KG1 (cell line): ENCODE data around the gene FBXO41.
A peak's percentile ranks its signal among the peaks of the same experiment; 100 is the strongest.

Source experiments
- DNase-seq: peaks from one replicate; lab custom pipeline; 2025; lab: John Stamatoyannopoulos, UW

FBXO41 gene

DNA sequence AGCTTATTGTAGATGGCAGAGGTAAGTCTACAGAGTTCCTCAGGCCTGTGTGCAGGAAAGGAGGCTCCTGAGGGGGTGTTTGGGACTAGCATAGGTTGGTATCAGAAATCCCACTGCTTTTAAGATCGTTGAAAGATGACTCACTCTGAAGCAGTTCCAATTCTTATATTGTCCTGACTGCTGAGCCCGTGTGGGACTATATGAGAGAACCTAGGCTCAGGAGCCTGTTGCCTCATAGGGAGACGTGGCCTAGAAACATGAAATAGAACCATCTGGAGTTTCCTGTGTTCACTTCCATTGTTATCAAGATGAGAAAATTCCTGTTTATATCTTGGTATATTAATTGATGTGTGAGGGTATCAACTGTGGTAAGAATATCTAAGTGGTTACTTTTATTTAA is 44.5 kb downstream of the FBXO41 start:
- DNase-seq = no peak

DNA sequence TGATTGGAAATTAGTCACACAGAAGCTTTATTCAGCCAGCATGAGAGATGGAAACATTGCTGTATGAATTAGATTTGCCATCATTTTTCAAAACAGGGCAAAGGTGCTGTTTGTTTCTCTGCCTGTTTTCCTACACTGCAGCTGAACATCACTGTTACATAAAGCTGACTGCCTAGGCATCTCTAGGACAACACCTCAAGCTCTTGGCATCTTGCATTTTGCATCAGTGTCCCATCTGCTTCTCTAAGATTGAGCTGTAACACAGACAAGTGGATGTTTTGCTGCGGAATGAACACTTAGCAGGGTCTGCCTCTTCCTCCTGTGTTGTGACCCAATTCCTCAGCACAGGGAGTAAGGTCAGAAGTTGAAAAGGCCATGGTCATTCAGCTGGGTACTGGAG is 45.3 kb downstream of the FBXO41 start:
- DNase-seq = no peak

DNA sequence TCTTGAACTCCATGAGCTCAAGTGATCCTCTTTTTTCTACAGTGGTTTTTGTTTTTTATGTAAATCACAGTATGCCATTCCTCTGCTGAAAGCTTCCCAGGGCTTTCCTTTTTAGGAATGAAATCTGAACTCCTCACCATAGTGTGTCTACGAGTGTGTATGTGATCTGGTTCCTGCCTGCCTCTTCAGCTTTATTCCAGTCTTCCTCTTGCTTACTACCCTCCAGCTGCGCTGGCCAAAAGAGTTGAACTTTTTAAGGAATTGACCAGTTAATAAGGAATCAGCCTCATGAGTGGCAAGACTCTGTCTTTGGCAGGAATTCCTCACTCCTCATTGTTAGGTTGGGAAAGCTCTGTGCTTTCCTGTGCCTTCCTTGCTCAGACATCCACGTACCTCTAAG is 46.1 kb downstream of the FBXO41 start:
- no peak for DNase-seq

DNA sequence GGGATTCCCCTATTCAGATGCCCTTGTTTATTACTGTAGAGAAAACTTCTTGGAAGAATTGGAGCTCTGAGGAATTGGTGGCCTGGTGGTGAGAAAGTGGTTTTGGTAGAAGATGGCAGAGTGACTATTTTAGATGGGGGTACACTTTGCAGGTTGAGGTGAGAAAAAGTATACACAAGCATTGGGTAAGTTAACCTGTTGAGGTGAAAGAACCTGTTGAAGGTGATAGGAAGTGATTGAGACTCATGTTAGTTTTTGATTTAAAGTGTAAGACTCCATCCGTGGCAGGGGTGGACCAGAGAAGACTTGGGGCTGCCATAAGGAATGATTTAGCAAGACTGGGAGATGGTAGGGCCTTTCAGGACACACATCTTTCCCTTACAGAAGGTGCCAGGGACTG is 47.1 kb downstream of the FBXO41 start:
- no peak for DNase-seq

DNA sequence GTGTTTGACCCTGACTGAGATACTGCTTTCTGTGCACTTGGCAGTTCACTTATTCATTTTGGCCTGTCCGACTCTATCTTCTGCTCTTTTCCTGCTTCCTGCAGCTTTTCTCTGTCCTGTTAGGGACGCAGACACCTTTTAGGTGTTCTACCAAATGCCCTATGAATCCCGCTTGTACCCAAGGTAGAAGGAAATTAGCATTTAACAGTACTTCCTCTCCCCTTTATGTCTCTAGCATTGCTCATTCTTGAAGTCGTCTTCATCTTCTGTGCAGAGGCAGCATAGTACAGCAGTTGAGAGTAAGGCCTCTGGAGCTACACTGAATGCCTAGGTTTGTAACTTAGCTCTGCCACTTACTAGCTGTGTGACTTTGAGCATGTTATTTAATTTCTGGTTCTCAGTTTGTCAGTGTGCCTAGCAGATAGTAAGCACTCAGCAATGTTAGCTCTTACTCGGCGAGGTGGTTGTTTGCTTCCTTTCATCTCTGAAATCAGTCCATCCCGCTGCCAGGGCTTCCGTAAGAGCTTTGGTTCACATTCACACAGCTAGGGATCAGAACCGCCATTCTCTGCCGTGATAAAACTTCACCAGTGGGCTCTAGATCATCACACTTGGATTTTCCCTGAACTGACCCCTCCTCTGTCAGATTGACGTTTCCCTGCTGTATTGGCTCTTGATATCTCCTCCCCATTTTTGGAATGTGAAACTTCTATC is 48.8 kb downstream of the FBXO41 start:
- no peak for DNase-seq

DNA sequence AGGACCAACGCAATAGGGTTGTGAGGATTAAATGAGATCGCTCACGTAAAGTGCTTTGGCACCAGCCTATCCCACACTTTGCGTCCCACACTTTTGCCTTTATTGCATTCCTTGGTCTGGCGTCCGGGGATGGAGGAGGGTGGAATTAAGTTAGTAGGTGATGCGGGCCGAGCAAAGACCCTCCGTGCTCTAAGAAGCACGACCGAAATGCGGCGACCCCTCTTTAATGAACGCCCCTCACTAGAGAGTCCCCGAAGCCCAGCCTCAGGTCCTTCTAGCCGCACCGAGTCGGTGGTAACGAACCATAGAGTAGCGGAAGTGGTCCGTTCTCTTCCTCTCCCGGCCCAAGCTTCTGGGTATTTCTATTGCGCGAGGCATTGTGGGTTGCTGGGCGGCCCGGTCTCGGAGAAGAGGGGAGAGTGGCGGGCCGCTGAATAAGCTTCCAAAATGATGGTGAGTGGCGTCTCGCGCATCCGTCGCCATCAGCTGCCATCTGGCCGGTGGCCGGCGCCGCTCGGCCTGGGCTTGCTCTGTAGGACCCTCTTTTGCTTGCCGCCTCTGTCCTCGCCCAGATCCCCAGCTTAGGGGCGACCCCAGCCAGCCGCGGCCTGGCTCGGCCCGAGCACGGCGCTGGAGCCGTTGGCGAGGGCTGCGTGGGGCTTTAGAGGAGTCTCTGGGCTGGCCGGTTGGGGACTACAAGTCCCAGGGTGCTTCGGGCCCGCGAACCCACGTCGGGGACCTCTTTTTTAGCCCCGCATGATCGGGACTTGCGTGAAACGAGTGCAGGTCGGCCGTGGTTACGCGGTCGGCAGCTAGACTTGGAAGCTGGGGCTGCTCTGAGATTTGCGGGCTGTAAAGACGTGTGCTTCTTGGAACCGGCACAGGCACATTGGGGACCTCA is 50.1 kb downstream of the FBXO41 start, which contains the start of gene CCT7:
TSS of gene CCT7 (plus strand) at position 377 of the 901 bp plus-strand sequence. CDS start at position 448, 71 bp downstream.
- DNase-seq = peak; percentile 91

DNA sequence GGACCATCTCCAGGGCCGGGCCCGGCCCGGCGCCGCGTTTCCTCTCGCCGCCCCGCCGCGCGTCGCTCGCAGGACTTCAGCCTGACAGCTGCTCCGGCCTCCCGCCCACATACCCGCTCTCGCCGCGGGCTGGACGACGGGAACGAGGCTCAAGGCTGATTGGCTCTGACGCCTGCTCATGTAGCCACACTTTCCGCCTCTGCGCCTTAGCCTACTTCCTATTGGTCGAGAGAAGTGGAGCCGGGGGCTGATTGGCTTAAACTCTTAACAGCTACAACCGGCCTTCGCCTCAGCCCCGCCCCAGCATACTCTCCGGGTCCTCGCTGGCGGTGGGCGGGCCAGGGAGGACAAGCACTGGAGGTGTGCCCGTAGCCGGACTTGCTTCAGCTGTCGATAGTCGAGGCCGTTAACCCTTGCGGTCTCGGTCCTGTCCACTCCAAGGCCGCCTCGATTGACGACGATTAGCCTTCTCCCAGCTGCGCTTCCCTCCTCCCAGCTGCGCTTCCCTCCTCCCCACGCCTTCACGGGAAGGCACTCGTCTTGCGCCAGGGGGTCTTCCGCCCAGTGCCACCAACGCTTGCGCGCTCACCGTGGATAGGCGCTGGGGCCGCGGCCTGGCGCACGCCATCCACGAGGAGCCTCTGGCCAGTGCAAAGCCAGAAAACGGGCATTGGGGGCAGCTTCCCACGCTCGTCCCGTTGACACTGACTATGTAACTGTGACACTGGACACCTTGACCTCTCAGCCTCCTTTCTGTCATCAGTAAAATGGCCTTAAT is 50.9 kb downstream of the FBXO41 start, which contains the start of gene PRADC1:
TSS of gene PRADC1 (minus strand) at position 86 of the 778 bp plus-strand sequence. CDS start at position 7, 79 bp downstream.
- peak; percentile 89 for DNase-seq

DNA sequence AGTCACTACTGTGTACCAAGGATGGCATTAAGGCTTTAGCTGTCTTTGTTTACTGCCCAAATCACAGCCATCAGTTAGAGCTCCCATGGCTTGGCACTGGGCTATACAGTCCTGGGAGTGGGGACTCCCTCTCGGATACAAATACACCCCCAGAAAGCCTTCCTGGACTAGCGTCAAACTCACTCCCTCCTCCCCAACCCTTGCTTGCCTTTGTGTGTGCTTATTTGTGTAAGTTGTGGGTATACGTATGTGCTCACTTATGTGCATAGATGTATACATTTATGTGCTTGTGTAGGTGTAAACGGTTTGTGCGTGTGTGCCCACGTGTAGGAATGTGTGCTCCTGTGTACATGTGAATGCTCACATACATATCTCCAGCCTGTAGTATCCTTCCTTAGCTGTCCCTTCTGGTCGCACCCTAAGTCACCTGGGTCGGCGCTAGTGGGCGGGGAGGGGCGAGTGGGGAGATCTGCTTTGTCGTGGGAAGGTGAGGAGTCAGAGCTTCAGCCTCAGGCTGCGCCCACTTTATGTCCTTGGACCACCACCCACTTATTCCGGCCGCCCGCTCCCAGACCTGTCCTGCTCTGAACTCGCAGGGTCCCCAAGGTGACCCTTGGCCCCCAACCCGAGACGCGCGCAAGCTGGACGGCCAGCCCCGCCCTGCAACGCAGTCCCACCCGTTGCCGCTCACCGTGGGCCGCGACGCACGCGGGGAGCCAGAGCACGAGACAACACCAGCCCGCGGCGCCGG is 51.7 kb downstream of the FBXO41 start:
- no peak for DNase-seq

DNA sequence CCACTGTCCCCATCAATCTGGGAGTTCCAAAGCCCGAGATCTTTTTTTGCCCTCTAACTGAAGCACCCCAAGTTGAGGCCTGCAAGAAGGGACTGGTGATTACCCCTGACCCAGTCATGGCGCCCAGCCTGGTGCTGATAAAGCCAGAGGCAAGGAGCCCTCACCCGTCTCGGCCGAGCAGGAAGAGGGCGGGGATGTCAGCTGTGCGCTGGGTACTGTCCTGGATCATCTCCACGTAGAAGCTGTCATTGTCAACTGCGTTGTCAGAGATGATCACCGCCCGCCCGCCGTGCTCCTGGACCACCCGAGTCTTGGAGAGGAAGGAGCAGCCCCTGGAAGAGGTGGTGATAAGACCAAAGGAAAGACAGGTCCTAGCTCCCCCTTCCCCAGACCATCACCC is 55.6 kb downstream of the FBXO41 start:
- DNase-seq = no peak

DNA sequence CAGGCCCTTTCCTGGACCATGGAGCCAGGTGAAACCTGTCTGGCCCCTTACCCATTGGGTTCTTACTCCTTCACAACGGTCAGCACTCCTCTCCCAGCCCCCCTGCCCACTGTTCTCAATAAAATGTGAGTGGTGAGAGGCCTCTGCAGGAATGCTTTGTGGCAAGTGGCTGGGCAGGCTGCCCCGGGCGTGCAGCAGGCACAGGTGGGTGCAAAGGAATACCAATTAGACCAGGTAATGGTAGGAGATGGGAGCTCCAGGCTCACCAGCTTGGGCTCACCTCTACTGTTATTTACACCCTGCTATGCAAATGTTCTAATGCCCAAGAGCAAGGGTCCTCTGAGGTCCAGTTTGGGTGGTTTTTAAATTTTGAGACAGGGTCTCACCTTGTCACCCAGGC is 57.2 kb downstream of the FBXO41 start:
- DNase-seq = no peak

DNA sequence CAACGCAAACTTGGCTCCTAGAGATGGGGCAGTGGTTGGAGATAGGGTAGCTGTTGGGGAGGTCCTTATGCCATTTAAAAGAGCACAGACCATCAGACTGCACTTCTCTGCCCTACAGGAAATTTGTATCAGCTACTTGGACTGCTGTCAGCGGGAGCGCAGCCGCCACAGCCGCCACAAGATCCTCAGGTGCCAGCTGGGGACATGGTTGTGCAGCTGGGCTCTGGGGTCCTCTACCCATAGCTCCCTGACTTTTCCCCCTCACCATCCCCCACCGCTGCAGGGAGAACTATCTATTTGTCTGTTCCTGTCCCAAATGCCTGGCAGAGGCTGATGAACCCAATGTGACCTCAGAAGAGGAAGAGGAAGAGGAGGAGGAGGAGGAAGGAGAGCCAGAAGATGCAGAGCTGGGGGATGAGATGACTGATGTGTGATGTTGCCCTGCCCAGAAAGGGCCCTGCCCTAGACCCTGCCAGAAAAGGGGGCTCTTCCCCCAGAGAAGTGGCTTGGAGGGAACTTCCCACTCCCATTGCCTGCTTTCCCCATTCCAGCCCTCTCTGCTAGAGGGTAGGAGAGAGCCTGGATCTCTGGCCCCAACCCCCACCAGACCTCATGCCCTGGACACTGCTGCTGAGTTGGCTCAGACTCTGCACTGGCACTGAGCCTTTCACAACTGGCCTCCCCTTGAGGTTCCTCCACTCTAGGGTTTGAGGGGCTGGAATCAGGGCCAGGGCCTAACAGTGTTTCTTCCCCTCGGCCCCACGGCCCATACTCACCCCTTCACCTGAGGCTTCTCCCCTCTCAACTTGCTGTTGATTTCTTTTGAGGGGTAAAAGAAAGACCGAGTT is 58.5 kb downstream of the FBXO41 start:
- no peak for DNase-seq

DNA sequence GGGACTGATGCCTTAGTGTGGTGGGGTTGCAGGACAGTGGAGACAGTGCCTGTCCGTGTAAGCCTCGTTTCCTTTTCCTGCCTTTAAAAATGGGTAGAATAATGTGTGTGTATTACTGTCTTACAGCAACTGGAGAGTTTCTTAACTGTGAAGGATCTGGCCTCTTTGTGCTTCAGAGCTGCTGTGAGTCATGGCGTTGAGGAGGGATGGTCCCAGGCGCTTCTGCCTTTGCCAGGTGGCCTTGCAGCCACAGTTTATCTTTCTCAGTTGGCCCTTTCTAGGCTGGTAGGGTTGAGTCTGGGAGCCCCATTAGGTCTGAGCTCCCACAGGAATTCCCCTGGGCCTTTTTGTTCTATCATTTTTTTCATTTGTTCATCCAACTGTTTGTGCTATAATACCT is 60.5 kb downstream of the FBXO41 start:
- DNase-seq = no peak

DNA sequence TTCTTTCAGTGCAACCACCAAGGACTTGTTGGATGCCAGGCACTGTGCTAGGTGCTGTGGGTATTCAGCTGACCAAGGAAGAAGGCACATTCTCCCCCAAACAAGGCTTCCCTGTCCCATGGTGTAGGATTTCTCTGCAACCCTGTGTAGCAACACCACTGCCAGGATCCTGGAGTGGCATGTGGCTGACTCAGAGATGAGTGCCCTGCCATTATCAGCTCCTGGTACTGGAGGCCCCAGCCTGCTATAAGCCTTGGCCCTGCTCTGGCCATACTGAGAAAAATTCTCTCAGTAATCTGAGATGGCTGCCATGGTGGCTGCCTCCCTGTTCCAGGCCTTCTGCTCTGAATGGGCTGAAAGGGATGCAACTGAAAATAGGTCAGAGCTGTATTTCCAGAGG is 66.0 kb downstream of the FBXO41 start:
- no peak for DNase-seq

DNA sequence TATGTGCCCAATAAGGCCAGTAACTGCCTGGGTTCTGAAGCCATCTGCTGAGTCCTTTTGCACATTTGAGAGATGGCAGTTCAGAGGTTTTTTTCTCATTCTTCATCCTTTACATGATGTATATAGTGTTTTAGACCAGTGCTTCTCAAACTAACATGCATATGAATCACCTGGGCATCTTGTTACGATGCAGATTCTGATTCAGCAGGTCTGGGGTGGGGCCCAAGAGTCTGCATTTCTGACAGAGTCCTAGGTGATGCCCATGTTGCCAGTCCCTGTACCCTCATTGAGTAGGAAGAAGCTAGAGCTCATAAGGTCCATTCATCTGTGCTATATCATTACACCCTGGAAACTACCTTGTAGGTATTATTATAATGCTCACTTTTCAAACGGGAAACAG is 66.5 kb downstream of the FBXO41 start:
- no peak for DNase-seq

DNA sequence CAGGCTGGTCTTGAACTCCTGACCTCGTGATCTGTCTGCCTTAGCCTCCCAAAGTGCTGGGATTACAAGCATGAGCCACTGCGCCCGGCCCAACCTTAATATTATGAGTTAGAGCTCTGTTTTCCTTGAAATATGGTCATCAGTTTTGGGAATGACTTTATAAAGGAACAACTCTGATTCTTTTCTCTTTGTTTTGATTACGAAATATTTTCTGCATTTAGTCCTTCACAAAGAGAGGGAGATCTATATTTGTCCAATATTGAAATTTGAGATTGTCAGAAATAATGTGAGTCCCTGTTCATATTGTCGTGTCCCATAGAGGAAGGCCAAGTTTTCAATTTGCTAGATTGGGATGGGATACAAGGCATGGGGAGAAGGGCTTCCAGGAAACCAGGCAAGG is 67.1 kb downstream of the FBXO41 start:
- DNase-seq = no peak

DNA sequence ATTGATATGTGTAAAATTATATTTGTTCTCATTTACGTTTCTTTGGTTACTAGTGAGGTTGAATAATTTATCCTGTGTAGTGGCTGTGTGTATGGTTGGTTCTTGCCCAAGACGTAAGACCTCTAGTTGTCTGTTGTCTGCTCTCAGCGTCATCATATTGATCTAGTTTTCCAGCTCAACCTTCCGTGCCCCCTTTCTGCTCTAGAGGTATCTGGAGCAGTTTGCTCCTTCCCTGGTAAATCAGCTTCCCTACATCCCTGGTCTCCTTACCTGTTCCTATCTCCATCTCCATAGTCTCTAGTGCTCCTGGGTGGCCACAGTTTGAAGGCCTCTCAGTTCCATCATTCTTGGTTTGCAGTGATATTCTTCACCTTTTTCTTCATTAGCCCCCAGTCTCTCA is 69.0 kb downstream of the FBXO41 start:
- DNase-seq = no peak

DNA sequence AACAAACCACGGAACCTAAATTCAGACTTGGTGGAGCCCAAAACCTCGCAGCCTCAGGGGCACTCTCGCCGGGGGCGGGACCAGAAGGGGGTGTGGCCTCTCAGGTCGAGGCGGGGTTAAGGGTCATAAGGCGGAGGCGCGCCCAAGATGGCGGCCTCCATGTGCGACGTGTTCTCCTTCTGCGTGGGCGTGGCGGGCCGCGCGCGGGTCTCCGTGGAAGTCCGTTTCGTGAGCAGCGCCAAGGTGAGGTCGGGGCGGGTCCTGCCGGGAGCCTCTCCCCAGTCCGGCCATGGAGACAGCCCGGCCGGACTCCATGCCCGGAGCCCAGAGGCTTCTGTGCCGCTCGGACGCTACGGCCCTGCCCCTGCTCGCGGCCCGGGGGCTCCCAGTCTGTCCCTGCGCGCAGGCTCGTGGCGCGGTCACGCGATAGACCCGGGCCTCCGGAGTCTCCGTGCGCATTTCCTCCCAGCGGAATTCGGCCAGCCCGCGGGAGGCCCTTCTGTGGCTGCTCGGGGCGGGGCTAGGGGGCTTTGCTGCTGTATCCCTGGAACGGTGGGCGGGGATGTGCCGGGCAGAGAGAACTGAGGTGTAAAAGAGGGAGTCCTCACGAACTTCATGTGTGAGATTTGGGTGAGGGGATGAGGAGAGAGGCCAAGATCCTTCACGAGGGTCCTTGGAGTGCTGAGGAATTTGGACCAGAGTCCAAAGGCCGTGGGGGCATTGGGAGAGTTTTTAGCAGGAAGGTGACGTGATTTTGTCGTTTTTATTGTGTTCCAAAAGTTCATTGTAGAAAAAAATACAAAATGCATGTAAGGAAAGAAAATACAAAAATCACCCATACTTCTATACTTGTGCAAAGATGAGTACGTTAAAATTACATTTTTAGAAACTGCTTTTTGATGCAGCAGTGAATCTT is 69.9 kb downstream of the FBXO41 start, which contains the start of gene SMYD5:
TSS of gene SMYD5 (plus strand) at position 126 of the 916 bp plus-strand sequence. CDS start at position 148, 22 bp downstream.
- peak; percentile 87 for DNase-seq

DNA sequence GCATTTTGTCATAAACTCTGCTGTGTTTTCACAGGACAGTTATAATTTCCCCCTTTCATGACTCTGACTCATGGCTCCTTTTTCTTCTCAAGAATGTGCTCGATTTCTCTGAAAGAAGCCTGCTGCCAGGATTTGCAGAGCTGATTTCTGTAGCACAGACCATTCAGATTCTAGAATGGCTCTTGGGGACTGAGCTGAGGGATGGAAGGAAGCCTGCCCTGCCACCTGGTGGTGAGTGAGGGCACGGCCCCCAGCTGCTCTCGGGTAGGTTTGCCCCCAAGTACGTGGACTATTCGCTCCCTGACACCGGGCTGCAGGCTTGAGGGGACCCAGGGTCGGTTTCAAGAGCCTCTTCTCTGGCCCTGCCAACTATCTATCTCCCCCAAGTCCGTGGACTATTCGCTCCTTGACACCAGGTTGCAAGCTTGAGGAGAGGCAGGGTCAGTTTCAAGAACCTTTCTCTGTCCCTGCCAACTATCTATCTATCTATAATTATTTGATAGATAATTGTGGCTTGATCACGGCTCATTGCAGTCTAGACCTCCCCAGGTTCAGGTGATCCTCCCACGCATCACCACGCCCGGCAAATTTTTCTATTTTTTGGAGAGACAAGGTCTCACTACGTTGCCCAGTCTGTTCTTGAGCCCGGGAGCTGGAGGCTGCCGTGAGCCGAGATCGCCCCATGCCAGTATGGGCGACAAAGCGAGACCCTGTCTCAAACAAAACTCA is 71.7 kb downstream of the FBXO41 start:
- peak; percentile 54 for DNase-seq

DNA sequence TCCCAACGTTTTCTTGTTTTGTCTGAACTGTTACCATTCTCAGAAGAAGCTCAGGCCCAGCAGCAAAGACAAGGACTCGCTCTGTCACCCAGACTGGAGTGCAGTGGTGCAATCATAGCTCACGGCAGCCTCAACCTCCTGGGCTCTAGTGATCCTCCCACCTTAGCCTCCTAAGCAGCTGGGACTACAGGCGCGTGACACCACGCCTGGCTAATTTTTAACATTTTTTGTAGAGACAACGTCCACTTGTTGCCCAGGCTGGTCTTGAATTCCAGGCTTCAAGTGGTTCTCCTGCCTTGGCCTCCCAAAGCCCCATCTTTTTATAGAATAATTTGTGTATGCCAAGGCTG is 72.2 kb downstream of the FBXO41 start:
- DNase-seq = no peak
